Right renal pelvis (tissue), 4 donors: ENCODE data around the gene SIAE. TPM values are rescaled to one million over a fixed set of nuclear protein-coding genes. Genes with fewer than 3 reads are reported as not detected.

Source experiments
- DNase-seq, 4 donors: peaks; one replicate each; pipeline ENCODE4 v3.0.0-alpha.2; 2013; ENCODE audit warnings: low read depth in 4 of 4, low spot score in 3 of 4, missing footprints in 1 of 4
- polyA plus RNA-seq, 4 donors: library from polyadenylated mRNA; unstranded; fragments of 120-200 nt; gene quantifications; one replicate each; pipeline ENCODE4 v1.2.1, GENCODE V29; 2013; ENCODE audit not compliant: insufficient read length in 4 of 4

The SIAE gene
- polyA plus RNA-seq, 4 donors = 32.1 to 36.4 (median 35.9) TPM

GRCh38 chr11:124667601-124668000 is 5.9 kb downstream of the SIAE start:
- no peak for DNase-seq

GRCh38 chr11:124663861-124664260 is 9.7 kb downstream of the SIAE start:
- DNase-seq = no peak

DNA sequence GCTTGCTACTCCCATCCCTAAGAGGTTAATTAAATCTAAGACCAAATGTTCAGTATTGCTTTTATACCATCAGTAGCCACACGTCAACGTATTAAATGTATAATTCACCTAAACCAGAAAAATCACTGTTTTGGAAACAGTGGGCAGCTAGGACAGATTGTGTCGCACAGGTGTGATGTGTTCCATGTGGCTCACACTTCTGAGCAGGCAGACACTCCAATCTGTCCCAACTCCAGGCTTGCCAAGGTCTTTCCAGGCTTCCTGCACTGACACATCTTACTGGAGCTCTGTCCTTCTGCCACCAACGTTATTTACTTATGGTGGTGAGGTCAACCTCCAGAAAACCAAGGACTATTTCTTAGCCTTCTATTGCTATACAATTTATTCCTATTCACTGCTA is 11.4 kb downstream of the SIAE start:
- no peak for DNase-seq

DNA sequence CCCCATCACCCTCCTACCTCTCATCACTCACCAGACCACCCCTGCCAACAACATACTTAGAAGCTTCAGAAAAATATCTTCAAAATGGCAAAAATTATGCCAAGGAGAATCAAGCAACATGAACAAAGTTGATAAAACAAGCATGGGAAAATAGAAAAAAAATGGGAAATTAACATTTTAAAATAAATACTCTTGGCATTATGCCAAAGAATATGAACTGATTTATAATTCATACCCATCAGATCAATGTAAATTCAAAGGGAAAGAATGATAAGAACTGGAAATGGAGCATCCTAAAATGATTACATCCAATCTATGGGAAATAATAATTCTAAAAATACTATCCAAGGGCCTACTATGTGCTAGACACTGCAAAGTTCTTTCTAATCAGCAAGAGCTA is 12.0 kb downstream of the SIAE start:
- DNase-seq = no peak

DNA sequence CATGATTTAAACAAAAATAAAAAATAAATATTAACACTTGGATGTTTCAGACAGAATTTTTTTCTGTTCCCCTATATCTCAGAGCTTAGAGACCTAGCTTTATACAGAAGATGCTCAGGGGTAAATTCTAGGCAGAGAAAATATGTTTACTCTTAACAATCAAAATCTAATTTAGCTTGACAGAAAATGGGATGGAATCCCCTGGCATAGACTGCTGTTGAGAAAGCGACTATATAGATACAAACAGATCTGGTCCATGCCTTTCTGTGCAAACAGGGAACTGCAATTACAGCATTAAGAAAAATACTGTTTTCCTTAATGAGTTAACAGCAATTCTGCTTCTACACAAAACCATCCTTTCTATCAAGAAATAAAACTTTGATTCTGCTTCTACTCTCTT is 14.6 kb downstream of the SIAE start:
- no peak for DNase-seq

DNA sequence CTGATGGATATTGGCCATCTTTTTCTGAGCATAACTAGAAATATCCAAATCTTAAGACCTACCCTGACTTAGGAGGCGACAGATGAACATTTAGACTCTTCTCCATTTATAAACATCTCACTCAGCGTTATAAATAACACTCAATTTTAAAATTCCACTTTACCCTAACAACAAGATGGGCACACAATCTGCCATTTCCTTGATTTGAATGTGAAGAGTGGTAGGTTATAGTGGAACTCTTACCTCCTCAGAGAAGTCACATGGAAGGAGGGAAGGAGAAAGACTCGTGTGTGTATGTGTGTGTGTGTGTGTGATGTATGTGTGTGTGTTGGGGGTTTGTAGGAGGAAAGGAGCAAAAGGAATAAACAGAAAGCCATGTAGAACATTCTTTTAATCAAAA is 15.0 kb downstream of the SIAE start:
- DNase-seq = no peak

DNA sequence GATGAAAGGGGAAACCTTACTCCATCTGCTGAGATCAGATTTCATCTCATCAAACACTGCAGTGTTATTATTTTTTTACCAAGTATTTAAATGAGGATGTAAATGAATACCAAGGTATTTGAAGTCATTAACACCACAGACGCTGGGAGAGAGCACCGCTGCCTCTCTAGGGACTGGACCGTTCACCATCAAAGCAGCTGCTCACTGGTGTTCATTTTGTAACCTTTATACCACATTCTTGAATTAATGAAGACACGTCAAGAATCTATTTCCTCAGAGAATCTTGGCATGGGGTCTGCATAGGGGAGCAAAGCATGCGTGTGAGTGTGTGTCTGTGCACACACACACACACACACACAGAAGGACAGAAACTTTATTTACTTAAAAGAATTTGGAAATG is 15.6 kb downstream of the SIAE start:
- no peak for DNase-seq

GRCh38 chr11:124656774-124657630 is 16.5 kb downstream of the SIAE start:
- no peak for DNase-seq

- DNase-seq = no peak
These were observed 24.9 kb downstream of the SIAE start for GRCh38 chr11:124648610-124649009.

DNA sequence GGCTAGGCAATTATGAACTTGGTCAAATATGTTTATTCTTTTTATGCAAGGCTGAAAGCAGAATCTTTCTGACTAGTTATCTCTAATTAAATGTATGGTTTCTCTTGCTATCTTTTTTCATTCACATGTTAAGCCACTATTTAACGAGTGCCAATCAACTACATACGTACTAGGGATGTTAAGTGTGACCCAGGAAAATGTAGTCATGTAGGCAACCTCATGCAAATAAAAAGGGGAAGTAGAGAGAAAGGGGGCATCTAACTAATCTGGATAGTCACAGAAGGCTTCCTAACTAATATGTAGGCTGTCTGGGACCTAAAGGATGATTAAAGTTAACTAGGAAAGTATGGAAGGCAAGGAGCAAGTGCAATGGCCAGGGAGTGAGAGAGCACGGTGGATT is 27.4 kb downstream of the SIAE start:
- no peak for DNase-seq

DNA sequence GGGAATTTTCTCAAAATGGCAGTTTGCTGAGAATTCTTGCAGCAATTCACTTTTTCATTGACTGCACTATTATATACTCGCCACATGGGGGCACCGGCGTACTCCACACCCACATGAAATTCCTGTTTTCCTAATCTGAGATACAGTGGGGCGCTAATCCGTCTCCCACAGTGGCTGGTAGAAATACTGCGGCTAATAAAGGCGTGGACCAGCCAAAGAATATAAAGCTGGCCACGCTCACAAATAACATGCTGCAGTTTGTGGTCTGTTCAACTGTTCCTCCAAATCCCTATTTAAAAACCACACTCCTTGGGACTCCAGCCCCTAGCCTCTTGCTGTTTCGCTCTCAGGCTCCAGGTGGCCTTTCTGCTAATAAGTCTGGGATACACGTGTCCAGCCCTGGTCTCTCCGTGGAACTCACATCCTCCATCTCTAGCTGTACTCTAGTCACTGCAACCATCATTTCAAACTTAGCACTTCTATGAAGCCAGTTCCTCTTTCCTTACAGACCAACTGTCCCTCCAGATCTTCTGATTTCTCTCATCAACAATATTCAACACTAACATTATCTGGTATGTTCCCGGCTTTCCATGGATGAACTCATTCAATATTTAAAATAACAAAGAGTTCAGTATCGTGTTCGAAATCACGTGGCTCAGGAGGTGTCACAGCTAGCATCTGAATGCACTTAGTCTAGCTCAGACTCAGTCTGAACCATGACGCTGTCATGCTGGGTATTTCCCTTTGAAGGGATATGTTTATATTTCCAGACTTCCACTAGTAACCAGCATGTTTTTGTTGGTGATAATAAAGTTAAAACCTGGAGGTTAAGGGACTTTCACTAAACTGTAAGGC is 28.9 kb downstream of the SIAE start:
- DNase-seq = peak in 3 of 4 donors; percentile 31 to 52 (median 41)

- no peak for DNase-seq
These were observed 29.7 kb downstream of the SIAE start for GRCh38 chr11:124643605-124644425.

DNA sequence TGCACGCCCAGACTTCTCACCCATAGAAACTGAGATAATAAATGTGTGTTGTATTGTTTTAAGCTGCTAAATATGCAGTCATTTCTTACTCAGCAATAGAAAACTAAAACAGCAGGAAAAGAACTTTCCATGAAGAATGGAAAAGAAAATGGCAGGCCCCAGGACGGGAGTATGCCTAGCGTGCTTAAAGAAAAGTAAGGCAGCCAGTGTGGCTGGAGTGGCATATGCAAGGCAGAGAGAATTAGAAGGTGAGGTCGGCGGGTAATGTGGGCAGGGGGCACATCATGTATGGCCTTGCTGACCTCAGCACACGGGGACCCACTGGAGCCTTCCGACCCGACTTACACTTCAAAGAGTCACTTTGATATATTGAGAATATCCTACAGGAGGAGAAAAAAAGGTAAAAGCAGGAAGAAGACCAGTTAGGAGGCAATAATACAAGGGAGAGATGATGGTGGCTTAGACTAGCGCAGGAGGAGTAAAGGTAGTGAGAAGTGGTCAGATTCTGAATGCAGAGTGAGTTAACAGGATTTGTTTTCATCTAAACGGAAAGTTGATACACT is 30.4 kb downstream of the SIAE start:
- no peak for DNase-seq

- no peak for DNase-seq
These were observed 30.9 kb downstream of the SIAE start for GRCh38 chr11:124642628-124643027.

- no peak for DNase-seq
These were observed 32.9 kb downstream of the SIAE start for GRCh38 chr11:124640666-124641065.

DNA sequence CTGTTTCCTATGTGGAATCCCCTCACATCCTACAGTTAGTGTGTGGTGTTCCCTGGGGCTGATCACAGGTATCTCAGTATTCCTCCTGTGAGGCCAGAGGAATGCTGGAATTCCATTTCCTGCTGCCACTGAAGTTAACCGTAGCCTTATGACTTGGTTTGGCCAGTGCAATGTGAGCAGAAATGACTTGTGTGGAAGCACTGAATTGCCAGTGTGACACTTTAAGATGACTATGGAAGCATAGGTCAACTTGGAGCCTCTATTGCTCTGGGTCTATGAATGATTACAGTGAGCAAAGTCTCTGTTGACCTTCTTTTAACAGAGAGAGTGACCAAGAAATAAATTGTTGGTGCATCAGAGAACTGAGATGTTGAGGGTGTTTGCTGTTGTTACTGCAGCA is 34.4 kb downstream of the SIAE start:
- DNase-seq = no peak

DNA sequence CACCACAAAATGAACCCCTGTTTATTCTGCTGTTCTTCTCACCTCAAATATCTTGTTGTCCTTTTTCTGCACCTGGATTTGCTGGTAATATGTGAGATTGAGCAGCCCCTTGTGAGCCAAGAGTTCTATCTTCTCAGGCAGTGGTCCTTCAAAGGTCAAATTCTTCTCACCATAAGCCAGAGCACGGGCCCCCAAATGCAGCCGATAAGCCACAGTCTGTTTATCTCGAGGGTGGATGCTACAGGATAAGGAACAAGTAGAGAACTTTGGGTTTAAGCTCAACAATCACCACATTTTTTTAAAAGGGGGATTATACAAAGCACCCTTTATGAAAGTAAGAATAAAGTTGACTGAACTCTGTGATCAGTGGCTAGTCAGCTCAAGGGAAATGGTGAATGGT is 35.0 kb downstream of the SIAE start:
- DNase-seq = no peak

GRCh38 chr11:124635932-124636331 is 37.6 kb downstream of the SIAE start:
- DNase-seq = peak in 1 of 4 donors; percentile 27

GRCh38 chr11:124633355-124633754 is 40.2 kb downstream of the SIAE start:
- no peak for DNase-seq

DNA sequence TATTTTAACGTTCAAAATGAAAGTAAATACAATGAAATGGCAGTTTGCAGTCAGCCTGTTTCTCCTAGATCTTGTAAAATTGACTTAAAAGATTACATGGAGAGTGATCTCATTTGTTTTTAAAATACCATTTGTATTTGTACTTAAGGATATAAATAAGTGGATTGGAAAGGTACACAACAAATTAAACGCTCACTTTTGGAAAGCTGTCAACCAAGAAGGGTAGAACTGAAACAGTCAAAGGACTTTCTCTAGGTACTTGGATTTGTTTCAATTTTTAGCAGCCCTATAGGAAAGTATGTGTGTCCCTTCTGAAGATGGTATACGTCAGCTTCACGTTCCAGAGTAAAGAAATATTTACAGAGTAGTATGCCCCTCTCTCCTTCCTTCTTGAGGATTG is 43.6 kb downstream of the SIAE start:
- no peak for DNase-seq

GRCh38 chr11:124627546-124627945 is 46.0 kb downstream of the SIAE start:
- DNase-seq = no peak
